Parathyroid adenoma (tissue), 2 donors: ENCODE measurements around the gene TMEM273.

Source experiments
- H2AFZ ChIP-seq: fragments of 300-600 bp; sonication (generic); one replicate; pipeline ENCODE4 v1.7.0; 2017; ENCODE audit warnings: antibody characterized with exemption, mild to moderate bottlenecking
- H3K27ac ChIP-seq: fragments of 300-600 bp; sonication (generic); one replicate; pipeline ENCODE4 v1.7.0; 2017
- H3K27me3 ChIP-seq: fragments of 300-600 bp; sonication (generic); one replicate; pipeline ENCODE4 v1.7.0; 2017; ENCODE audit warnings: low read length; ENCODE audit not compliant: control insufficient read depth, insufficient read depth
- H3K36me3 ChIP-seq: fragments of 300-600 bp; sonication (generic); one replicate; pipeline ENCODE4 v1.7.0; 2017; ENCODE audit warnings: low read length; ENCODE audit not compliant: control insufficient read depth, insufficient read depth
- H3K4me1 ChIP-seq: fragments of 300-600 bp; sonication (generic); one replicate; pipeline ENCODE4 v1.7.0; 2017; ENCODE audit warnings: control low read depth
- H3K4me2 ChIP-seq: fragments of 300-600 bp; sonication (generic); one replicate; pipeline ENCODE4 v1.7.0; 2017; ENCODE audit warnings: low read length
- H3K4me3 ChIP-seq: fragments of 300-600 bp; sonication (generic); one replicate; pipeline ENCODE4 v1.7.0; 2017; ENCODE audit warnings: low read depth, low read length
- H3K79me2 ChIP-seq: fragments of 300-600 bp; sonication (generic); one replicate; pipeline ENCODE4 v1.7.0; 2017; ENCODE audit warnings: control low read depth
- H3K9ac ChIP-seq: fragments of 300-600 bp; sonication (generic); one replicate; pipeline ENCODE4 v1.7.0; 2017; ENCODE audit warnings: mild to moderate bottlenecking
- H3K9me3 ChIP-seq: fragments of 300-600 bp; sonication (generic); one replicate; pipeline ENCODE4 v1.7.0; 2017; ENCODE audit warnings: low read length; ENCODE audit not compliant: control insufficient read depth
- CTCF ChIP-seq: fragments of 300-600 bp; sonication (generic); IDR thresholded peaks from one replicate; pipeline ENCODE4 v1.7.0; 2017; ENCODE audit warnings: antibody characterized with exemption, mild to moderate bottlenecking
- donor health status: primary hyperparathyroidism.

The TMEM273 gene

GRCh38 chr10:49157229-49157628, 31.0 kb downstream of the TMEM273 start:
- no peaks in the 10 kb centered on the region for H3K27me3 ChIP-seq
- no peak overlapping the region for H3K4me3 ChIP-seq
- no peak overlapping the region for H3K9ac ChIP-seq
- no peak overlapping the region for H2AFZ ChIP-seq
- H3K27ac ChIP-seq, result no peak overlapping the region
- H3K36me3 ChIP-seq, result no peaks in the 10 kb centered on the region
- TF ChIP-seq CTCF, result no peak
- no peaks in the 10 kb centered on the region for H3K9me3 ChIP-seq
- no peaks in the 10 kb centered on the region for H3K4me1 ChIP-seq
- H3K79me2 ChIP-seq, result no peaks in the 10 kb centered on the region
- no peak overlapping the region for H3K4me2 ChIP-seq

GRCh38 chr10:49154641-49155040, 33.5 kb downstream of the TMEM273 start:
- H3K79me2 ChIP-seq, result no peaks in the 10 kb centered on the region
- H3K4me3 ChIP-seq, result no peak overlapping the region
- H3K9me3 ChIP-seq, result no peaks in the 10 kb centered on the region
- H3K27ac ChIP-seq, result no peak overlapping the region
- H2AFZ ChIP-seq, result no peak overlapping the region
- TF ChIP-seq CTCF, result no peak
- H3K27me3 ChIP-seq, result no peaks in the 10 kb centered on the region
- H3K9ac ChIP-seq, result no peak overlapping the region
- H3K4me2 ChIP-seq, result no peak overlapping the region
- peaks cover 4% of the 10 kb centered on the region for H3K4me1 ChIP-seq
- H3K36me3 ChIP-seq, result no peaks in the 10 kb centered on the region

- H3K4me3 ChIP-seq, result no peak overlapping the region
- no peak for TF ChIP-seq CTCF
- peaks cover 4% of the 10 kb centered on the region for H3K4me1 ChIP-seq
- no peaks in the 10 kb centered on the region for H3K9me3 ChIP-seq
- H3K27ac ChIP-seq, result no peak overlapping the region
- no peaks in the 10 kb centered on the region for H3K27me3 ChIP-seq
- no peak overlapping the region for H2AFZ ChIP-seq
- no peak overlapping the region for H3K9ac ChIP-seq
- no peaks in the 10 kb centered on the region for H3K36me3 ChIP-seq
- no peak overlapping the region for H3K4me2 ChIP-seq
- no peaks in the 10 kb centered on the region for H3K79me2 ChIP-seq
These were observed 34.2 kb downstream of the TMEM273 start for GRCh38 chr10:49153971-49154370.

- Histone ChIP-seq H2AFZ (no peak overlapping the region), H3K9me3 (no peaks in the 10 kb centered on the region), H3K4me2 (no peak overlapping the region), H3K27me3 (no peaks in the 10 kb centered on the region), H3K79me2 (no peaks in the 10 kb centered on the region), H3K9ac (no peak overlapping the region), H3K4me3 (no peak overlapping the region), H3K4me1 (peaks cover 4% of the 10 kb centered on the region), H3K36me3 (no peaks in the 10 kb centered on the region), H3K27ac (no peak overlapping the region)
- no peak for TF ChIP-seq CTCF
These were observed 35.1 kb downstream of the TMEM273 start for GRCh38 chr10:49153115-49153514.

GRCh38 chr10:49152663-49153062, 35.5 kb downstream of the TMEM273 start:
- TF ChIP-seq CTCF, result no peak
- no peaks in the 10 kb centered on the region for H3K27me3 ChIP-seq
- no peak overlapping the region for H2AFZ ChIP-seq
- no peak overlapping the region for H3K4me3 ChIP-seq
- no peak overlapping the region for H3K9ac ChIP-seq
- no peaks in the 10 kb centered on the region for H3K9me3 ChIP-seq
- H3K27ac ChIP-seq, result no peak overlapping the region
- H3K4me1 ChIP-seq, result peaks cover 4% of the 10 kb centered on the region
- H3K79me2 ChIP-seq, result no peaks in the 10 kb centered on the region
- H3K36me3 ChIP-seq, result no peaks in the 10 kb centered on the region
- no peak overlapping the region for H3K4me2 ChIP-seq
